H1 (cell line): ENCODE data around the gene KRTAP12-2. TPM values are rescaled to one million over a fixed set of nuclear protein-coding genes. Genes with fewer than 3 reads are reported as not detected.

Experiments
- CTCF ChIA-PET: fragments of 300-600 bp; sonication (Branson Sonifier 250); formaldehyde crosslinking; loops from one replicate; lab custom pipeline; 2021; ENCODE audit not compliant: partially characterized antibody; lab: Charles Lee
- POLR2A ChIA-PET: fragments of 300-600 bp; sonication (Branson Sonifier 250); formaldehyde crosslinking; loops from one replicate; lab custom pipeline; 2021; ENCODE audit warnings: inconsistent platforms; ENCODE audit not compliant: partially characterized antibody; lab: Charles Lee
- DNase-seq, 2 experiments: peaks; one replicate each; pipeline versions ENCODE4 v3.0.0 to v3.0.0-alpha.2; 2010 to 2022; ENCODE audit warnings: low spot score in 2 of 2, low read depth in 1 of 2, mixed read lengths in 1 of 2
- FAIRE-seq: peaks from 2 replicates; lab custom pipeline; 2011; peaks lifted over from hg19 to GRCh38; lab: Jason Lieb, UNC
- H2AFZ ChIP-seq: 2 replicates; pipeline ENCODE4 v1.8.1; 2012; ENCODE audit warnings: low read length, inconsistent platforms
- H2AK5ac ChIP-seq: 2 replicates; pipeline ENCODE4 v1.6.1; 2013; ENCODE audit warnings: low read depth, low read length
- H2BK120ac ChIP-seq: replicated peaks from 2 replicates; pipeline ENCODE3; 2013; ENCODE audit warnings: low read depth, low read length, inconsistent platforms
- H2BK12ac ChIP-seq: 2 replicates; pipeline ENCODE4 v1.6.1; 2013; ENCODE audit warnings: low read depth, low read length
- H2BK15ac ChIP-seq: 2 replicates; pipeline ENCODE4 v1.6.1; 2013; ENCODE audit warnings: low read length
- H2BK20ac ChIP-seq: 2 replicates; pipeline ENCODE4 v1.6.1; 2013; ENCODE audit warnings: low read length
- H2BK5ac ChIP-seq: 2 replicates; pipeline ENCODE4 v1.6.1; 2013; ENCODE audit warnings: low read depth, low read length
- H3K14ac ChIP-seq: 2 replicates; pipeline ENCODE4 v1.6.1; 2013; ENCODE audit warnings: inconsistent platforms; ENCODE audit not compliant: insufficient read length
- H3K18ac ChIP-seq: 2 replicates; pipeline ENCODE4 v1.6.1; 2013; ENCODE audit warnings: low read length; ENCODE audit errors: extremely low read depth
- H3K23ac ChIP-seq: 2 replicates; pipeline ENCODE4 v1.6.1; 2013; ENCODE audit warnings: inconsistent platforms; ENCODE audit not compliant: insufficient read length
- H3K23me2 ChIP-seq: 2 replicates; pipeline ENCODE4 v1.6.1; 2013; ENCODE audit warnings: low read depth, low read length
- H3K27ac ChIP-seq: 2 replicates; pipeline ENCODE4 v1.6.1; 2011; ENCODE audit warnings: low read depth, low read length, inconsistent platforms
- H3K27me3 ChIP-seq, 4 experiments: replicated peaks in 1 of 4; 1 replicate in 1 of 4; 2 replicates in 3 of 4; pipeline versions ENCODE4 v1.6.1 to v1.8.1; 2011 to 2013; ENCODE audit warnings: low read length in 3 of 4, mild to moderate bottlenecking in 3 of 4, inconsistent platforms in 2 of 4, mixed read lengths in 2 of 4, moderate library complexity in 1 of 4; ENCODE audit not compliant: control insufficient read depth in 3 of 4, insufficient read depth in 3 of 4; ENCODE audit errors: extremely low read depth in 1 of 4
- H3K36me3 ChIP-seq, 4 experiments: 2 replicates each; pipeline versions ENCODE4 v1.6.1 to v1.8.1; 2011 to 2013; ENCODE audit warnings: mild to moderate bottlenecking in 4 of 4, low read length in 3 of 4, moderate library complexity in 2 of 4, control low read depth in 1 of 4, inconsistent platforms in 1 of 4; ENCODE audit not compliant: insufficient read depth in 4 of 4, control insufficient read depth in 2 of 4
- H3K4ac ChIP-seq: replicated peaks from 2 replicates; pipeline ENCODE3; 2013; ENCODE audit warnings: low read length, low read depth, mixed read lengths, inconsistent platforms; ENCODE audit not compliant: insufficient read length
- H3K4me1 ChIP-seq, 4 experiments: replicated peaks in 1 of 4; 1 replicate in 1 of 4; 2 replicates in 3 of 4; pipeline versions ENCODE4 v1.6.1 to v1.8.1; 2011 to 2013; ENCODE audit warnings: low read length in 3 of 4, inconsistent platforms in 2 of 4, mixed read lengths in 1 of 4; ENCODE audit not compliant: insufficient read depth in 4 of 4, control insufficient read depth in 3 of 4
- H3K4me2 ChIP-seq, 2 experiments: 2 replicates each; pipeline versions ENCODE4 v1.6.1 to v1.8.1; 2011 to 2013; ENCODE audit warnings: low read depth in 2 of 2, low read length in 2 of 2, control low read depth in 1 of 2, inconsistent platforms in 1 of 2, mild to moderate bottlenecking in 1 of 2; ENCODE audit not compliant: insufficient read depth in 1 of 2
- H3K4me3 ChIP-seq, 4 experiments: fragments of 200-600, 300-600 bp in 1 of 4; sonication (generic), shearing (Covaris generic), sonication (Bioruptor Twin) in 1 of 4; 2 replicates each; pipeline versions ENCODE4 v1.5.1 to v1.8.1; 2011 to 2016; ENCODE audit warnings: low read length in 4 of 4, low read depth in 3 of 4, control low read depth in 2 of 4, inconsistent platforms in 2 of 4, mild to moderate bottlenecking in 2 of 4, mixed read lengths in 1 of 4, moderate library complexity in 1 of 4; ENCODE audit not compliant: insufficient read depth in 2 of 4; ENCODE audit errors: extremely low read depth in 1 of 4
- H3K56ac ChIP-seq: replicated peaks from 2 replicates; pipeline ENCODE3; 2013; ENCODE audit warnings: low read depth, mild to moderate bottlenecking, mixed read lengths, low read length, inconsistent platforms; ENCODE audit not compliant: insufficient read length
- H3K79me1 ChIP-seq: 2 replicates; pipeline ENCODE4 v1.6.1; 2013; ENCODE audit warnings: low read depth, low read length, control low read depth
- H3K79me2 ChIP-seq, 2 experiments: 2 replicates each; pipeline versions ENCODE4 v1.6.1 to v1.8.1; 2012 to 2013; ENCODE audit warnings: low read length in 2 of 2, mild to moderate bottlenecking in 2 of 2, inconsistent platforms in 1 of 2; ENCODE audit not compliant: insufficient read depth in 2 of 2, control insufficient read depth in 1 of 2
- H3K9ac ChIP-seq, 4 experiments: replicated peaks in 1 of 4; 1 replicate in 1 of 4; 2 replicates in 3 of 4; pipeline versions ENCODE4 v1.6.1 to v1.8.1; 2011 to 2013; ENCODE audit warnings: low read depth in 3 of 4, low read length in 3 of 4, control low read depth in 2 of 4, mild to moderate bottlenecking in 2 of 4, moderate library complexity in 2 of 4, inconsistent platforms in 1 of 4; ENCODE audit errors: extremely low read depth in 1 of 4
- H3K9me3 ChIP-seq, 2 experiments: 2 replicates each; pipeline versions ENCODE4 v1.6.1 to v1.8.1; 2012 to 2013; ENCODE audit warnings: mild to moderate bottlenecking in 2 of 2, moderate library complexity in 2 of 2, control low read depth in 1 of 2, inconsistent platforms in 1 of 2, low read depth in 1 of 2, low read length in 1 of 2, mixed read lengths in 1 of 2; ENCODE audit not compliant: insufficient read depth in 2 of 2
- H4K20me1 ChIP-seq, 2 experiments: replicated peaks in 1 of 2; 2 replicates each; pipeline versions ENCODE3 to v1.8.1; 2011 to 2013; ENCODE audit warnings: inconsistent platforms in 2 of 2, low read length in 2 of 2, mild to moderate bottlenecking in 1 of 2; ENCODE audit not compliant: insufficient read depth in 2 of 2, control insufficient read depth in 1 of 2
- H4K5ac ChIP-seq: 2 replicates; pipeline ENCODE4 v1.6.1; 2013; ENCODE audit warnings: low read length, low read depth, mixed read lengths, inconsistent platforms; ENCODE audit not compliant: insufficient read length
- H4K8ac ChIP-seq: 2 replicates; pipeline ENCODE4 v1.8.0; 2013; ENCODE audit warnings: mild to moderate bottlenecking, moderate library complexity, low read length, inconsistent platforms; ENCODE audit not compliant: insufficient read depth; ENCODE audit errors: extremely low read depth
- H4K91ac ChIP-seq: replicated peaks from 2 replicates; pipeline ENCODE3; 2013; ENCODE audit warnings: low read length, mixed read lengths, inconsistent platforms; ENCODE audit not compliant: insufficient read length
- CBX8 ChIP-seq: fragments of 300-800, 300-1000 bp; sonication (generic); IDR thresholded peaks from 2 replicates; pipeline ENCODE4 v1.7.1; 2016; ENCODE audit warnings: low read depth, low read length, borderline replicate concordance
- CTBP2 ChIP-seq: IDR thresholded peaks from 2 replicates; pipeline ENCODE4 v1.7.0; 2011; ENCODE audit warnings: borderline replicate concordance, mild to moderate bottlenecking, moderate library complexity, mixed read lengths, low read length; ENCODE audit not compliant: insufficient read depth, insufficient read length
- EGR1 ChIP-seq: IDR thresholded peaks from 2 replicates; pipeline ENCODE4 v1.6.1; 2011; ENCODE audit warnings: low read depth, low read length, borderline replicate concordance
- HDAC6 ChIP-seq: IDR thresholded peaks from one replicate; pipeline ENCODE4 v1.7.1; 2012; ENCODE audit warnings: low read depth, mild to moderate bottlenecking, inconsistent platforms, low read length, moderate library complexity
- NANOG ChIP-seq: IDR thresholded peaks from 2 replicates; pipeline ENCODE4 v1.6.1; 2011; ENCODE audit warnings: low read length, low read depth, mild to moderate bottlenecking, inconsistent platforms; ENCODE audit not compliant: insufficient read depth, poor library complexity, severe bottlenecking
- NRF1 ChIP-seq: IDR thresholded peaks from 2 replicates; pipeline ENCODE4 v1.6.1; 2011; ENCODE audit warnings: mild to moderate bottlenecking, low read depth, low read length, improper control_type of control experiment
- POU5F1 ChIP-seq: IDR thresholded peaks from 2 replicates; pipeline ENCODE4 v1.6.1; 2011; ENCODE audit warnings: low read depth, mild to moderate bottlenecking, low read length, moderate library complexity
- SAP30 ChIP-seq: fragments of 300-600 bp; sonication (generic); IDR thresholded peaks from 2 replicates; pipeline ENCODE4 v1.7.1; 2012; ENCODE audit warnings: low read length, moderate library complexity, mild to moderate bottlenecking, inconsistent platforms; ENCODE audit not compliant: insufficient read depth, insufficient replicate concordance
- SP1 ChIP-seq: IDR thresholded peaks from 2 replicates; pipeline ENCODE4 v1.6.1; 2011; ENCODE audit warnings: low read depth, low read length
- TCF12 ChIP-seq: IDR thresholded peaks from 2 replicates; pipeline ENCODE4 v1.6.1; 2011; ENCODE audit warnings: low read depth, mild to moderate bottlenecking, low read length
- WGBS, 2 experiments: shearing (Covaris generic) in 1 of 2; methylation state at CpG; one replicate each; pipeline versions ENCODE4 v1.1.6 to v1.1.7; 2013 to 2015; ENCODE audit warnings: low lambda C conversion rate in 2 of 2, mixed read lengths in 2 of 2, inconsistent platforms in 1 of 2, low coverage in 1 of 2, missing lambda C conversion rate in 1 of 2; ENCODE audit not compliant: insufficient replicate concordance in 2 of 2, insufficient coverage in 1 of 2, insufficient read length in 1 of 2; ENCODE audit errors: extremely low coverage in 1 of 2, missing lambda C conversion rate in 1 of 2; 5-methylcytosine and 5-hydroxymethylcytosine counted together
- polyA plus RNA-seq, 7 experiments: library from polyadenylated mRNA; depleted of rRNA in 3 of 7; stranded (reverse) in 5 of 7; unstranded in 2 of 7; fragments of >200 nt in 5 of 7; fragments of 200-250 nt in 2 of 7; gene quantifications; 1 replicate in 5 of 7; 2 replicates in 1 of 7; 4 replicates in 1 of 7; pipeline versions ENCODE4 v1.2.1 to v1.2.3, GENCODE V29; 2011 to 2013; ENCODE audit warnings: missing spikeins in 2 of 7, mixed read lengths in 2 of 7
- total RNA-seq: library from RNA; stranded (reverse); fragmentation: NEBNext Ultra II Directional; extraction: Animal tissue kit (Norgen Biotek cat#: 25700); gene quantifications from 2 replicates; pipeline ENCODE4 v1.2.1, GENCODE V29; 2021
- TF ChIP-seq, protein P1 (sequence below): IDR thresholded peaks from 2 replicates; pipeline ENCODE4 v1.6.1; 2012; ENCODE audit warnings: low read length, inconsistent platforms

KRTAP12-2 gene
- total and polyA plus RNA-seq, 2 of the 8 experiments (the other 6 are each of a cell fraction or from before 2014, with no cell fraction given), result 0.50 TPM; not detected in 1

DNA sequence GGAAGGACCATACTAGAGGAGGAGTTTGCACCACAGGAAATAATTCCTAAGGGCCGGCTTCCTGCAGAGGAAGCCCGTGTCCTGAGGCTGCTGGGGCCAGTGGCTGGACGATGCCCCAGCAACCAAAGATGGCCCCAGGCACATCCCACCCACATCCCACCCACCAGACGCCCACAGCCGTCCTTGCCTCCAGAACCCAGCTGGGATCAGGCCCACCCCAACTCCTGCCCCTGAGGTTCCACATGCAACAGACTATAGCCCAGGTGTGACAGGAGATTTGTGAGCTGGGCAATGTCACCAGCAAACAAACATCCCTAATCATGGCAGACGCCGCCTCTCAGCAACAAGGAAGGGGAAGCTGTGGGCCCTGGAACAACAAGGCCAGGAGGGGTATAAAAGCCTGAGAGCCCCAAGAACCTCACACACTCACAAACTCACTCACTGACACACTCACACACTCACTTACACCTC lies 40.0 kb downstream of the KRTAP12-2 start, which contains the start of gene KRTAP10-9:
TSS of gene KRTAP10-9 (plus strand) at position 421 of the 471 bp plus-strand sequence. CDS start 79 bp downstream, outside the sequence.
- no peak within 1 kb of the TSS; the same call in 1 of the 2 replicates for H3K18ac ChIP-seq
- WGBS, 2 experiments, result 78% methylated on average over 4 of the region's 7 CpGs; no CpG with 5 or more reads in 1 of the 2 experiments
- no peak within 1 kb of the TSS for H4K5ac ChIP-seq
- H2BK15ac ChIP-seq, result 0 out of 2 replicates have a peak within 1 kb of the TSS, but pooled peaks have one; percentile 46
- H3K27me3 ChIP-seq, result no peaks in the 10 kb centered on the region
- FAIRE-seq, result no peak
- no peak within 1 kb of the TSS for H2AK5ac ChIP-seq
- CTCF ChIA-PET, result interaction anchor here (0.6 to 2.5 kb wide), 7 partner anchors 8 to 396 kb away, joined by 3 to 9 read pairs (median 3); no protein-coding TSS in a partner anchor
- H3K4me1 ChIP-seq, result no peaks in the 10 kb centered on the region; a peak in 1 of 7 replicates
- POLR2A ChIA-PET, result no interaction called here
- no peaks in the 10 kb centered on the region for H3K23me2 ChIP-seq
- no peak within 1 kb of the TSS for H2BK12ac ChIP-seq
- TF ChIP-seq CBX8, result no peak
- TF ChIP-seq SP1, result no peak
- no peak for TF ChIP-seq CTBP2
- no peak for TF ChIP-seq NRF1
- no peak for TF ChIP-seq SAP30
- no peak for TF ChIP-seq POU5F1
- TF ChIP-seq NANOG, result no peak
- TF ChIP-seq TCF12, result no peak
- TF ChIP-seq, protein P1, sequence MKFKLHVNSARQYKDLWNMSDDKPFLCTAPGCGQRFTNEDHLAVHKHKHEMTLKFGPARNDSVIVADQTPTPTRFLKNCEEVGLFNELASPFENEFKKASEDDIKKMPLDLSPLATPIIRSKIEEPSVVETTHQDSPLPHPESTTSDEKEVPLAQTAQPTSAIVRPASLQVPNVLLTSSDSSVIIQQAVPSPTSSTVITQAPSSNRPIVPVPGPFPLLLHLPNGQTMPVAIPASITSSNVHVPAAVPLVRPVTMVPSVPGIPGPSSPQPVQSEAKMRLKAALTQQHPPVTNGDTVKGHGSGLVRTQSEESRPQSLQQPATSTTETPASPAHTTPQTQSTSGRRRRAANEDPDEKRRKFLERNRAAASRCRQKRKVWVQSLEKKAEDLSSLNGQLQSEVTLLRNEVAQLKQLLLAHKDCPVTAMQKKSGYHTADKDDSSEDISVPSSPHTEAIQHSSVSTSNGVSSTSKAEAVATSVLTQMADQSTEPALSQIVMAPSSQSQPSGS, result no peak
- TF ChIP-seq EGR1, result no peak
- no peak for TF ChIP-seq HDAC6
- H2AFZ ChIP-seq, result no peak within 1 kb of the TSS
- H3K4me2 ChIP-seq, result no peak within 1 kb of the TSS; a peak in 1 of 4 replicates
- no peak within 1 kb of the TSS for H2BK5ac ChIP-seq
- H4K8ac ChIP-seq, result no peak within 1 kb of the TSS; the same call in 1 of the 2 replicates
- no peaks in the 10 kb centered on the region for H3K79me1 ChIP-seq
- DNase-seq, result no peak
- H3K4me3 ChIP-seq, result no peak within 1 kb of the TSS
- H3K23ac ChIP-seq, result no peak within 1 kb of the TSS
- no peak within 1 kb of the TSS for H4K91ac ChIP-seq
- no peak within 1 kb of the TSS for H3K27ac ChIP-seq
- no peak within 1 kb of the TSS for H3K14ac ChIP-seq
- H2BK120ac ChIP-seq, result no peak within 1 kb of the TSS
- no peak within 1 kb of the TSS for H3K56ac ChIP-seq
- peaks cover 16% of the 10 kb centered on the region in 2 experiments for H3K9me3 ChIP-seq
- no peak within 1 kb of the TSS for H3K4ac ChIP-seq
- no peak within 1 kb of the TSS; a peak in 1 of 7 replicates for H3K9ac ChIP-seq
- H3K36me3 ChIP-seq, result no peaks in the 10 kb centered on the region
- H4K20me1 ChIP-seq, result no peaks in the 10 kb centered on the region
- H3K79me2 ChIP-seq, result no peaks in the 10 kb centered on the region
- 0 out of 2 replicates have a peak within 1 kb of the TSS, but pooled peaks have one; percentile 32 for H2BK20ac ChIP-seq
